ENCODE results near the gene GDF10.

DNA sequence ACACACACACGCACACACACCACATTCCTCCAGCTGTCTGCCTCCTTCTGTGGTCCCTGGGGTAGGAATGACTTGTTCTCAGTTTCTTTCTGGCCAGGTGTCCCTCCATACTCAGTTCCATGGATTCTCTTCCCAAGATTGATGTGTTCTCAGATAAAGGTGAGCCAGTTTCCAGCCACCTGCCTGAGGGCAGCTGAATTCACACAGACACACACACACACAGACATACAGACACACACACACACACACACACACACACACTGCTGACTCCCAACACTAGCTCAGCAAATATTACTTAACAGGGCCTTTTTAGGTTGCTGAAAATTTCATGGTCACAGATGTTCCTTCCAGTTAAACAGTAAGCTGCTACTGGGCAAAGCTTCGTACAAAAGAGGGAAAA lies 45.4 kb upstream of the GDF10 start:
- TF ChIP-seq, protein P1, sequence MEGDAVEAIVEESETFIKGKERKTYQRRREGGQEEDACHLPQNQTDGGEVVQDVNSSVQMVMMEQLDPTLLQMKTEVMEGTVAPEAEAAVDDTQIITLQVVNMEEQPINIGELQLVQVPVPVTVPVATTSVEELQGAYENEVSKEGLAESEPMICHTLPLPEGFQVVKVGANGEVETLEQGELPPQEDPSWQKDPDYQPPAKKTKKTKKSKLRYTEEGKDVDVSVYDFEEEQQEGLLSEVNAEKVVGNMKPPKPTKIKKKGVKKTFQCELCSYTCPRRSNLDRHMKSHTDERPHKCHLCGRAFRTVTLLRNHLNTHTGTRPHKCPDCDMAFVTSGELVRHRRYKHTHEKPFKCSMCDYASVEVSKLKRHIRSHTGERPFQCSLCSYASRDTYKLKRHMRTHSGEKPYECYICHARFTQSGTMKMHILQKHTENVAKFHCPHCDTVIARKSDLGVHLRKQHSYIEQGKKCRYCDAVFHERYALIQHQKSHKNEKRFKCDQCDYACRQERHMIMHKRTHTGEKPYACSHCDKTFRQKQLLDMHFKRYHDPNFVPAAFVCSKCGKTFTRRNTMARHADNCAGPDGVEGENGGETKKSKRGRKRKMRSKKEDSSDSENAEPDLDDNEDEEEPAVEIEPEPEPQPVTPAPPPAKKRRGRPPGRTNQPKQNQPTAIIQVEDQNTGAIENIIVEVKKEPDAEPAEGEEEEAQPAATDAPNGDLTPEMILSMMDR (IDR thresholded peaks at IDR 0.05), result no peak
- no peak for TF ChIP-seq POLR2A (IDR thresholded peaks at IDR 0.05)
- no peak for TF ChIP-seq EP300 (IDR thresholded peaks at IDR 0.05; ENCODE audit: low read depth)
- no peak for TF ChIP-seq POLR2AphosphoS5 (IDR thresholded peaks at IDR 0.05)

Data from transverse colon (tissue), 4 donors.